Measurements from ENCODE around the gene HDAC4. TPM values are rescaled to one million over a fixed set of nuclear protein-coding genes. Genes with fewer than 3 reads are reported as not detected.

Gene HDAC4
- total and polyA plus RNA-seq, 9 of the 15 experiments (the other 6 are each of a cell fraction or from before 2014, with no cell fraction given), result 0.11 to 20.2 (median 4.0) TPM

DNA sequence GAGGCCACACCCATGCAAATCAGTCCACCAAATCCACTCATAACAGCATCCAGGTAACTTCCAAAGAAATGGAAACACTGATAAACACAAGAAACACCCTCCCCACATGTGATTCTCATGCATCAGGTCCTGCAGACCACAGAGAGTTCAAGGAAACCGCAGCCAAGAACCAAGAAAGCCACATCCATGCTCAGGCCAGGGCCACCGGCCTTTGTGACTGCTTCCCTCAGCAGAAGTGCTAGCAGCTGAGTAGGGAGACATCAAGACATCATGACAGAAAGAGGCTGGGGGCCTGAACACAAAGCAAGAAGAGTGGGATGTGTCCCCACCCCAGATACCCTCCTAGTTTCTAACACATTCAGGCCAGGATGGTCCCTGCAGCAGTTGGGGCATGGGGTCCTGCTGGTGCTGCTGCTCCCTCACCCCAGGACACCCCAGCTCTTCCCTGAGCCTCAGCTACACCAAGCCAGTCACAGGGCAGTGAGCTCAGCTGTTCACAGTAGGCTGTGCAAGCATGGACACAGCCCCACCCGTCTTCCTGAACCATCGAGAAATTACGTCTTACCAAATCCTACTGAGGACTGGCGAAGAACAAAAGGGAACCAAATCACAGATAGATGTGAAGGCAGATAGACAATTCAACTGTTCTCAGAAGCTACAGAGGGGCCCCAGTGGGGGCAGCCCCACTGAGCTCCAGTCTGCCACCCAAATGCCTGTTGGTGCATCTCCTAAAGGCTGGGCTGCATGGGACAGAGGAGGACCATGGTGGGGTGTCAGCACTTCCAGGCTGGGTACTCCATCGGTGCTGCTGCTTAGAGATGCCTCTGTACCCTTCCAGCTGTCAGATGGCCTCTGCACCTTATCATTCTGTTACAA lies 60.9 kb downstream of the HDAC4 start:
- H3K79me2 ChIP-seq (ENCODE audit: control insufficient read depth, insufficient read depth, low read length), result peaks cover 4% of the 10 kb centered on the region; the same call in 1 of the 3 replicates
- no peaks in the 10 kb centered on the region; a peak in 1 of 5 replicates for H3K4me1 ChIP-seq (replicated peaks in 1 of 2; ENCODE audit: control insufficient read depth in 2 of 2, insufficient read depth in 2 of 2, low read length in 2 of 2)
- H3K36me3 ChIP-seq (ENCODE audit: control insufficient read depth, insufficient read depth, low read length), result no peaks in the 10 kb centered on the region
- H3K4me2 ChIP-seq (ENCODE audit: insufficient read depth, low read length), result no peak overlapping the region
- no peak for DNase-seq (ENCODE audit: extremely low read depth in 1 of 4, low spot score in 3 of 4)
- H2AFZ ChIP-seq (ENCODE audit: low read depth, low read length), result no peak overlapping the region
- H3K9ac ChIP-seq (ENCODE audit: insufficient read depth in 1 of 2, low read depth in 2 of 2, low read length in 2 of 2), result no peak overlapping the region; a peak in 1 of 4 replicates
- H4K20me1 ChIP-seq (replicated peaks; ENCODE audit: control insufficient read depth, insufficient read depth, low read length), result no peaks in the 10 kb centered on the region; the same call in 1 of the 2 replicates
- H3K9me3 ChIP-seq (replicated peaks; ENCODE audit: control insufficient read depth, insufficient read depth, low read depth, low read length), result no peaks in the 10 kb centered on the region
- no peak overlapping the region for H3K4me3 ChIP-seq
- intact Hi-C loops (cut with micrococcal nuclease) (no loop called here), in situ Hi-C loops (cut with MboI) (no loop called here)
- no peak for TF ChIP-seq CXXC5 (CRISPR knock-in tag; IDR thresholded peaks at IDR 0.05)
- TF ChIP-seq RFX5 (IDR thresholded peaks at IDR 0.05; ENCODE audit: low read depth, low read length), result no peak
- TF ChIP-seq, protein P1, sequence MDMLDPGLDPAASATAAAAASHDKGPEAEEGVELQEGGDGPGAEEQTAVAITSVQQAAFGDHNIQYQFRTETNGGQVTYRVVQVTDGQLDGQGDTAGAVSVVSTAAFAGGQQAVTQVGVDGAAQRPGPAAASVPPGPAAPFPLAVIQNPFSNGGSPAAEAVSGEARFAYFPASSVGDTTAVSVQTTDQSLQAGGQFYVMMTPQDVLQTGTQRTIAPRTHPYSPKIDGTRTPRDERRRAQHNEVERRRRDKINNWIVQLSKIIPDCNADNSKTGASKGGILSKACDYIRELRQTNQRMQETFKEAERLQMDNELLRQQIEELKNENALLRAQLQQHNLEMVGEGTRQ (CRISPR knock-in tag; IDR thresholded peaks at IDR 0.05), result no peak
- TF ChIP-seq MEF2A (IDR thresholded peaks at IDR 0.05; ENCODE audit: control insufficient read depth, low read depth, low read length), result no peak
- TF ChIP-seq FOXA3 (CRISPR knock-in tag; conservative IDR thresholded peaks at IDR 0.05 in 1 of 2, IDR thresholded peaks at IDR 0.05 in 1 of 2), result no peak
- TF ChIP-seq ZNF695 (CRISPR knock-in tag; IDR thresholded peaks at IDR 0.05), result no peak
- ATAC-seq, result no peak
- WGBS (ENCODE audit: insufficient coverage, low coverage, missing lambda C conversion rate), result 59% methylated on average over 7 of the region's 7 CpGs
- H3K27me3 ChIP-seq (ENCODE audit: control insufficient read depth in 2 of 2, insufficient read depth in 2 of 2, low read length in 2 of 2), result no peaks in the 10 kb centered on the region
- no peaks in the 10 kb centered on the region for H3K9me1 ChIP-seq (ENCODE audit: control insufficient read depth, insufficient read depth, low read length)
- BruUV-seq (replicated peaks), result no TSS peak
- H3K27ac ChIP-seq (ENCODE audit: extremely low read depth, low read depth, low read length), result no peak overlapping the region
- POLR2A ChIA-PET, result interaction anchor here (0.5 to 0.6 kb wide), 2 partner anchors 189 to 1574 kb away, joined by 3 read pairs; no protein-coding TSS in a partner anchor
- no peak for FAIRE-seq
- CTCF ChIA-PET (ENCODE audit: low intra/inter-chr PET ratio), result no interaction called here
